BLaER1 treated with 17β-estradiol and CSF1 and Interleukin-3, amounts not matched to agents 10 nM and 100 nM (cell line): ENCODE data around the gene OR8D4.

Experiments
- H3K27ac ChIP-seq, 11 experiments: shearing (Covaris generic); formaldehyde crosslinking; 2 replicates each; pipeline ENCODE4 v1.8.1; 2022
- H3K27me3 ChIP-seq, 11 experiments: shearing (Covaris generic); formaldehyde crosslinking; 2 replicates each; pipeline ENCODE4 v1.8.1; 2022
- H3K36me3 ChIP-seq, 11 experiments: shearing (Covaris generic); formaldehyde crosslinking; 2 replicates each; pipeline ENCODE4 v1.8.1; 2022
- H3K4me1 ChIP-seq, 10 experiments: shearing (Covaris generic); formaldehyde crosslinking; 2 replicates each; pipeline ENCODE4 v1.8.1; 2022
- H3K4me2 ChIP-seq, 11 experiments: shearing (Covaris generic); formaldehyde crosslinking; 2 replicates each; pipeline ENCODE4 v1.8.1; 2022
- H3K4me3 ChIP-seq, 10 experiments: shearing (Covaris generic); formaldehyde crosslinking; 2 replicates each; pipeline ENCODE4 v1.8.1; 2022
- H3K9ac ChIP-seq, 11 experiments: shearing (Covaris generic); formaldehyde crosslinking; 2 replicates each; pipeline ENCODE4 v1.8.1; 2022
- H3K9me3 ChIP-seq, 11 experiments: shearing (Covaris generic); formaldehyde crosslinking; replicated peaks in 1 of 11; 2 replicates each; pipeline ENCODE4 v1.8.1; 2022
- H4K20me1 ChIP-seq, 11 experiments: shearing (Covaris generic); formaldehyde crosslinking; 2 replicates each; pipeline ENCODE4 v1.8.1; 2022
- Cebpa-rat ChIP-seq, 11 experiments: shearing (Covaris generic); IDR thresholded peaks; 2 replicates each; pipeline ENCODE4 v1.8.1; 2022

Gene OR8D4

GRCh38 chr11:123899792-123900191 is 2.2 kb upstream of the OR8D4 start:
- no peaks in the 10 kb centered on the region for H3K27me3 ChIP-seq
- no peak overlapping the region for H3K9ac ChIP-seq
- no peak overlapping the region for H3K4me2 ChIP-seq
- no peak for TF ChIP-seq Cebpa-rat (IDR thresholded peaks at IDR 0.05)
- H3K36me3 ChIP-seq: no peaks in the 10 kb centered on the region
- H3K9me3 ChIP-seq: no peaks in the 10 kb centered on the region
- H3K4me1 ChIP-seq: no peaks in the 10 kb centered on the region
- no peak overlapping the region for H3K4me3 ChIP-seq
- H4K20me1 ChIP-seq: no peaks in the 10 kb centered on the region
- no peak overlapping the region for H3K27ac ChIP-seq

- no peak overlapping the region for H3K9ac ChIP-seq
- no peak for TF ChIP-seq Cebpa-rat (IDR thresholded peaks at IDR 0.05)
- H3K9me3 ChIP-seq: no peaks in the 10 kb centered on the region
- no peak overlapping the region for H3K4me3 ChIP-seq
- H3K27me3 ChIP-seq: no peaks in the 10 kb centered on the region
- no peak overlapping the region for H3K4me2 ChIP-seq
- no peaks in the 10 kb centered on the region for H3K4me1 ChIP-seq
- no peak overlapping the region for H3K27ac ChIP-seq
- no peaks in the 10 kb centered on the region for H4K20me1 ChIP-seq
- H3K36me3 ChIP-seq: no peaks in the 10 kb centered on the region
Observed at GRCh38 chr11:123903932-123904331, 2.0 kb downstream of the OR8D4 start.

GRCh38 chr11:123904932-123905331 is 3.0 kb downstream of the OR8D4 start:
- Histone ChIP-seq H3K4me2 (no peak overlapping the region), H4K20me1 (no peaks in the 10 kb centered on the region), H3K27me3 (no peaks in the 10 kb centered on the region), H3K9ac (no peak overlapping the region), H3K27ac (no peak overlapping the region), H3K4me3 (no peak overlapping the region), H3K4me1 (no peaks in the 10 kb centered on the region), H3K36me3 (no peaks in the 10 kb centered on the region), H3K9me3 (no peaks in the 10 kb centered on the region)
- TF ChIP-seq Cebpa-rat (IDR thresholded peaks at IDR 0.05): no peak

GRCh38 chr11:123905826-123906225 is 3.9 kb downstream of the OR8D4 start:
- no peaks in the 10 kb centered on the region for H3K4me1 ChIP-seq
- no peaks in the 10 kb centered on the region for H3K36me3 ChIP-seq
- peaks cover 0 to under 1% (median 0%) of the 10 kb centered on the region in 11 experiments; a peak in 1 of 22 replicates for H3K9me3 ChIP-seq
- TF ChIP-seq Cebpa-rat (IDR thresholded peaks at IDR 0.05): no peak
- H3K4me2 ChIP-seq: no peak overlapping the region
- no peak overlapping the region for H3K27ac ChIP-seq
- no peaks in the 10 kb centered on the region for H3K27me3 ChIP-seq
- no peak overlapping the region for H3K9ac ChIP-seq
- no peak overlapping the region for H3K4me3 ChIP-seq
- no peaks in the 10 kb centered on the region for H4K20me1 ChIP-seq

- Histone ChIP-seq H3K4me3 (no peak overlapping the region), H4K20me1 (no peaks in the 10 kb centered on the region), H3K27ac (no peak overlapping the region), H3K9ac (no peak overlapping the region), H3K36me3 (no peaks in the 10 kb centered on the region), H3K9me3 (no peaks in the 10 kb centered on the region), H3K4me2 (no peak overlapping the region), H3K27me3 (no peaks in the 10 kb centered on the region), H3K4me1 (no peaks in the 10 kb centered on the region)
- no peak for TF ChIP-seq Cebpa-rat (IDR thresholded peaks at IDR 0.05)
Observed at GRCh38 chr11:123920943-123921342, 19.0 kb downstream of the OR8D4 start.

- H3K4me2 ChIP-seq: no peak overlapping the region
Observed at GRCh38 chr11:123924027-123924426, 22.1 kb downstream of the OR8D4 start.

GRCh38 chr11:123939317-123939716 is 37.4 kb downstream of the OR8D4 start, which contains the start of gene OR4D5:
OR4D5 (plus strand) TSS chr11:123939617; CDS start chr11:123939617, 0 bp downstream.
- no peak for TF ChIP-seq Cebpa-rat (IDR thresholded peaks at IDR 0.05)
- no peak within 1 kb of the TSS for H3K4me2 ChIP-seq
- H3K36me3 ChIP-seq: no peaks in the 10 kb centered on the region
- no peak within 1 kb of the TSS for H3K4me3 ChIP-seq
- no peaks in the 10 kb centered on the region for H4K20me1 ChIP-seq
- H3K27ac ChIP-seq: no peak within 1 kb of the TSS
- H3K27me3 ChIP-seq: no peaks in the 10 kb centered on the region
- H3K9me3 ChIP-seq: no peaks in the 10 kb centered on the region
- no peak within 1 kb of the TSS for H3K9ac ChIP-seq
- no peaks in the 10 kb centered on the region for H3K4me1 ChIP-seq

More at GRCh38 chr11:123924027-123924426, 22.1 kb downstream of the OR8D4 start:
- no peak for TF ChIP-seq Cebpa-rat (IDR thresholded peaks at IDR 0.05)
- no peaks in the 10 kb centered on the region for H3K36me3 ChIP-seq
- no peak overlapping the region for H3K9ac ChIP-seq
- H3K4me3 ChIP-seq: no peak overlapping the region
- no peaks in the 10 kb centered on the region for H4K20me1 ChIP-seq
- no peaks in the 10 kb centered on the region for H3K4me1 ChIP-seq
- H3K27me3 ChIP-seq: no peaks in the 10 kb centered on the region
- H3K9me3 ChIP-seq: no peaks in the 10 kb centered on the region
- no peak overlapping the region for H3K27ac ChIP-seq

GRCh38 chr11:123942413-123942812 is 40.4 kb downstream of the OR8D4 start:
- Histone ChIP-seq H4K20me1 (no peaks in the 10 kb centered on the region), H3K9ac (no peak overlapping the region), H3K27me3 (no peaks in the 10 kb centered on the region), H3K9me3 (no peaks in the 10 kb centered on the region), H3K27ac (no peak overlapping the region), H3K4me3 (no peak overlapping the region), H3K36me3 (no peaks in the 10 kb centered on the region), H3K4me2 (no peak overlapping the region), H3K4me1 (no peaks in the 10 kb centered on the region)
- TF ChIP-seq Cebpa-rat (IDR thresholded peaks at IDR 0.05): no peak

GRCh38 chr11:123943738-123944137 is 41.8 kb downstream of the OR8D4 start, which contains the start of gene OR6T1:
OR6T1 (minus strand) TSS chr11:123943838; CDS start chr11:123943838, 0 bp downstream.
- no peak within 1 kb of the TSS for H3K9ac ChIP-seq
- no peak for TF ChIP-seq Cebpa-rat (IDR thresholded peaks at IDR 0.05)
- H3K27ac ChIP-seq: no peak within 1 kb of the TSS
- H3K36me3 ChIP-seq: no peaks in the 10 kb centered on the region
- H3K4me1 ChIP-seq: no peaks in the 10 kb centered on the region
- H3K4me3 ChIP-seq: no peak within 1 kb of the TSS
- no peaks in the 10 kb centered on the region for H3K9me3 ChIP-seq
- H4K20me1 ChIP-seq: no peaks in the 10 kb centered on the region
- H3K4me2 ChIP-seq: no peak within 1 kb of the TSS
- H3K27me3 ChIP-seq: no peaks in the 10 kb centered on the region

- no peaks in the 10 kb centered on the region for H3K36me3 ChIP-seq
- no peaks in the 10 kb centered on the region for H3K9me3 ChIP-seq
- no peaks in the 10 kb centered on the region for H3K4me1 ChIP-seq
- no peak for TF ChIP-seq Cebpa-rat (IDR thresholded peaks at IDR 0.05)
- H3K27ac ChIP-seq: no peak overlapping the region
- no peak overlapping the region for H3K9ac ChIP-seq
- H4K20me1 ChIP-seq: no peaks in the 10 kb centered on the region
- H3K27me3 ChIP-seq: no peaks in the 10 kb centered on the region
- no peak overlapping the region for H3K4me2 ChIP-seq
- H3K4me3 ChIP-seq: no peak overlapping the region
Observed at GRCh38 chr11:123945132-123945531, 43.2 kb downstream of the OR8D4 start.
